RWPE1 (cell line): ENCODE data around the gene CNMD.
A peak's percentile ranks its signal among the peaks of the same experiment; 100 is the strongest.
"Not testable (repeated sequence)": the region's sequence is repeated elsewhere in the genome, so short reads cannot be mapped to it uniquely, and the experiment has no call there.

Source experiments
- CTCF ChIA-PET: fragments of 350-600 bp; sonication (Branson Sonifier 250); formaldehyde crosslinking; extraction: SDS; loops from one replicate; lab custom pipeline; 2021; lab: Yijun Ruan, JAX
- POLR2A ChIA-PET: fragments of 400-600 bp; formaldehyde crosslinking; extraction: SDS; loops from one replicate; lab custom pipeline; 2020; ENCODE audit warnings: antibody characterized with exemption; ENCODE audit not compliant: low non-redundant PET; lab: Yijun Ruan, JAX
- DNase-seq: peaks from one replicate; pipeline ENCODE4 v3.0.0; 2012; ENCODE audit warnings: low spot score
- H3K27ac ChIP-seq: fragments of 450-650 bp; 2 replicates; pipeline ENCODE4 v1.5.1; 2017
- CTCF ChIP-seq: fragments of 450-650 bp; conservative IDR thresholded peaks from 2 replicates; pipeline ENCODE4 v1.5.1; 2017; ENCODE audit warnings: low read depth, mild to moderate bottlenecking

CNMD gene

GRCh38 chr13:52686376-52686775 lies 53.2 kb downstream of the CNMD start:
- no peak for DNase-seq
- ChIA-PET CTCF (no interaction called here), POLR2A (no interaction called here)

DNA sequence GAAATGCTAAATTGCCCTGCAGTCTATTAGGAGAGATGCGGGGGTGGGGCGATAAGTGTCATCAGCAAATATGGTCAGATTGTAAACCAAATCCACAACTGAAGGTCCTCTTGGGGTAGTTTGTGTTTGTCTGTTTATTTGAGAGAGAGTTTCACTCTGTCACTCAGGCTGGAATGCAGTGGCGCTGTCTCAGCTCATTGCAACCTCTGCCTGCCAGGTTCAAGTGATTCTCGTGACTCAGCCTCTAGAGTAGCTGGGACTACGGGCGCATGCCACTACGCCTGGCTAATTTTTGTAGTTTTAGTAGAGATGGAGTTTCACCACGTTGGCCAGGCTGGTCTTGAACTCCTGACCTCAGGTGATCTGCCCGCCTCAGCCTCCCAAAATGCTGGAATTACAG lies 53.8 kb downstream of the CNMD start:
- CTCF ChIA-PET, H3K27ac ChIP-seq, DNase-seq, POLR2A ChIA-PET: not testable (repeated sequence)

More at GRCh38 chr13:52686376-52686775, 53.2 kb downstream of the CNMD start:
- TF ChIP-seq CTCF = no peak
- no peak overlapping the region for H3K27ac ChIP-seq

GRCh38 chr13:52677823-52678222 lies 61.8 kb downstream of the CNMD start:
- DNase-seq = no peak
- no peak overlapping the region for H3K27ac ChIP-seq
- ChIA-PET CTCF (no interaction called here), POLR2A (no interaction called here)
- no peak for TF ChIP-seq CTCF

DNA sequence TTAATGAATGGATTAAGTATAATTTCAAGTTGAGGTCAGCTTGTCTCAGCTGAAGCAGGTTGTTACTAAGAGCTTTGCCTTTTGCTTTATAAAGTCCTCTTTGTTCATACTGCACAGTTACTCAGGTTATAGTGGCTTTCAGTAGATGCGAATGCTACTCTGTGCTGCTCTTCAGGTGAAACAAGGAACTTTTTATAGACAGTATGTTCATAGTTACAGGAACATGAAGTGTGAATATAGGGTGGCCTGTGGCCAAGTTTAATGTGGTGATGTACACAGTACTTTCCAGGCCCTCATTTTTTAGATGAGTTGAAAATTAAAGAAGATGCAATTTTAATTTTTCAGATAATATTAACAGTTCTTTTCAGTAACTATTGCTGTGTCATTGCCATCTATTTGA lies 66.2 kb downstream of the CNMD start:
- TF ChIP-seq CTCF = no peak
- CTCF ChIA-PET = no interaction called here
- no peak overlapping the region for H3K27ac ChIP-seq
- DNase-seq = no peak
- POLR2A ChIA-PET = no interaction called here

GRCh38 chr13:52670726-52671125 lies 68.9 kb downstream of the CNMD start:
- TF ChIP-seq CTCF = no peak
- DNase-seq = no peak
- ChIA-PET POLR2A (no interaction called here), CTCF (no interaction called here)
- H3K27ac ChIP-seq = no peak overlapping the region

- CTCF ChIA-PET = interaction anchor here (0.6 kb wide), 1 partner anchor 374 kb away, joined by 4 read pairs; no protein-coding TSS in a partner anchor
- TF ChIP-seq CTCF = no peak
- no peak overlapping the region for H3K27ac ChIP-seq
- DNase-seq = no peak
- POLR2A ChIA-PET = no interaction called here
Observed at GRCh38 chr13:52669677-52670076, 69.9 kb downstream of the CNMD start.

GRCh38 chr13:52665325-52665724 lies 74.3 kb downstream of the CNMD start:
- no peak overlapping the region for H3K27ac ChIP-seq
- peak; percentile 20 for DNase-seq
- POLR2A ChIA-PET = no interaction called here
- CTCF ChIA-PET = interaction anchor here (0.6 to 2.6 kb wide), 10 partner anchors 12 to 1577 kb away, joined by 3 to 16 read pairs (median 4); partner anchors contain the start of gene SUGT1
- peak; percentile 69 for TF ChIP-seq CTCF
